MM.1S (cell line): ENCODE results near the gene MFRP.

Experiments
- EZH2 ChIP-seq: fragments of 300-600 bp; sonication (generic); optimal IDR thresholded peaks from 2 replicates; pipeline ENCODE3; 2017; ENCODE audit warnings: low read depth, mild to moderate bottlenecking, antibody characterized with exemption, low read length, mixed read lengths
- EZH2phosphoT487 ChIP-seq: fragments of 300-600 bp; sonication (generic); IDR thresholded peaks from 2 replicates; pipeline ENCODE4 v1.6.1; 2018; ENCODE audit warnings: antibody characterized with exemption, low read length
- TF ChIP-seq, protein P1 (sequence below): fragments of 300-600 bp; sonication (generic); IDR thresholded peaks from 2 replicates; pipeline ENCODE4 v1.5.1; 2016; ENCODE audit warnings: antibody characterized with exemption, low read length, mixed read lengths

DNA sequence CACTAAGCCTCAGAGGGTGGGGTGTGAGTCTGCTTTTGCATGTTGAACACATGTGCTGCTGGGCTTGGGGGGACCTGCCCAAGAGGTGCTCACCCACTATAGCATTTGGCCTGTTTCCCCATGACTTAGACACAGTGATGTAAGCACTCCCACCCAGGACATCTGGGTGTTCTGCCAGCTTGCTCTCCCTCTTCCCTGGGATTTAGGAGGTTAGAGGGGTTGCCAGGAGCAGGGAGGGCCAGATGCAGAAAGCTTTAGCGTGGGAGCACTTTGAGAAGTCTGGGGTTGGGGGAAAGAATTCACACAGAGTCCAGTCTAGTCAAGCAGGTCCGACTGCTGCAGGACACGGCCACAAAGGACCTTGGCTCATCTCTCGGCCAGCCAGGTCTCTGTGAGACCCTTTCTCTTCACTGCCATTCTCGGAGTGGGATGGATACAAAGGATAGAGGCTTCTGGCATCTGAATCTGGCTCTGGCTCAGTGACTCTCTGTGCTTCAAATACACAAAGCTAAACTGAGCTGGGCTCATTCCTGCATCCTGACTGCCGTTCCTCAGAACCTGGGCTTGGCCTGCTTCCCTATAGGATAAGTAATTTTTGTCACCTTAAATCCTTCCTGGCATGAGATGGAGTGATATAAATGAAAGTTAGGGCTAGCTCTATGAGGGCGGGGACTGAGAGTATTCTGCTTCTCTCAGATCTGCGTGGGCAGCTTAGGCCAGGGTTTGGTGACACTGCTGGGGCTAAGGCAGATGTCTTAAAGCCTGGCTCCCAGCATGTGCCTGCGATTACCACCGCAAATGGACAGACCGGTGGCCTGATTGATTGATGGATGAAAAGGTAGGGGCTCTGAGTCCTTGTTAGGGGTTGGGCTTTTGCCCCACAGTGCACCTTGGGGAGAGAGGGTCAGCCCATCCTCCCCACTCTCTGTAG lies 20.4 kb upstream of the MFRP start:
- TF ChIP-seq, protein P1, sequence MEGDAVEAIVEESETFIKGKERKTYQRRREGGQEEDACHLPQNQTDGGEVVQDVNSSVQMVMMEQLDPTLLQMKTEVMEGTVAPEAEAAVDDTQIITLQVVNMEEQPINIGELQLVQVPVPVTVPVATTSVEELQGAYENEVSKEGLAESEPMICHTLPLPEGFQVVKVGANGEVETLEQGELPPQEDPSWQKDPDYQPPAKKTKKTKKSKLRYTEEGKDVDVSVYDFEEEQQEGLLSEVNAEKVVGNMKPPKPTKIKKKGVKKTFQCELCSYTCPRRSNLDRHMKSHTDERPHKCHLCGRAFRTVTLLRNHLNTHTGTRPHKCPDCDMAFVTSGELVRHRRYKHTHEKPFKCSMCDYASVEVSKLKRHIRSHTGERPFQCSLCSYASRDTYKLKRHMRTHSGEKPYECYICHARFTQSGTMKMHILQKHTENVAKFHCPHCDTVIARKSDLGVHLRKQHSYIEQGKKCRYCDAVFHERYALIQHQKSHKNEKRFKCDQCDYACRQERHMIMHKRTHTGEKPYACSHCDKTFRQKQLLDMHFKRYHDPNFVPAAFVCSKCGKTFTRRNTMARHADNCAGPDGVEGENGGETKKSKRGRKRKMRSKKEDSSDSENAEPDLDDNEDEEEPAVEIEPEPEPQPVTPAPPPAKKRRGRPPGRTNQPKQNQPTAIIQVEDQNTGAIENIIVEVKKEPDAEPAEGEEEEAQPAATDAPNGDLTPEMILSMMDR: no peak
- TF ChIP-seq EZH2phosphoT487: no peak
- TF ChIP-seq EZH2: no peak
